Mononuclear cell (primary cell): Measurements from ENCODE around the gene NID1. TPM values are rescaled to one million over a fixed set of nuclear protein-coding genes. Genes with fewer than 3 reads are reported as not detected.
"Not testable (repeated sequence)": the region's sequence is repeated elsewhere in the genome, so short reads cannot be mapped to it uniquely, and the experiment has no call there.

Source experiments
- H3K27me3 ChIP-seq: 2 replicates; pipeline ENCODE4 v1.6.0; 2011; ENCODE audit warnings: low read length, control low read depth; ENCODE audit not compliant: insufficient read depth
- H3K4me1 ChIP-seq: 2 replicates; pipeline ENCODE4 v1.5.1; 2011; ENCODE audit warnings: mild to moderate bottlenecking, low read length, control low read depth; ENCODE audit not compliant: insufficient read depth
- H3K4me3 ChIP-seq: 2 replicates; pipeline ENCODE4 v1.5.1; 2011; ENCODE audit warnings: mild to moderate bottlenecking, low read length, moderate library complexity
- H3K9me3 ChIP-seq: 2 replicates; pipeline ENCODE4 v1.5.1; 2011; ENCODE audit warnings: low read depth, mild to moderate bottlenecking, control low read depth, low read length
- total RNA-seq: library from RNA; depleted of rRNA; stranded (reverse); fragments of >200 nt; gene quantifications from one replicate; pipeline ENCODE4 v1.2.3, GENCODE V29; 2012

Gene NID1
- total RNA-seq, 1 donor = 6.1 TPM

GRCh38 chr1:235931171-235931738 is 133.6 kb downstream of the NID1 start:
- H3K4me1 ChIP-seq = peaks cover 67% of the 10 kb centered on the region
- H3K9me3 ChIP-seq = no peaks in the 10 kb centered on the region
- no peaks in the 10 kb centered on the region for H3K27me3 ChIP-seq
- H3K4me3 ChIP-seq = no peak overlapping the region

GRCh38 chr1:235930543-235930942 is 134.3 kb downstream of the NID1 start:
- Histone ChIP-seq H3K27me3 (no peaks in the 10 kb centered on the region), H3K4me1 (peaks cover 61% of the 10 kb centered on the region), H3K9me3 (no peaks in the 10 kb centered on the region), H3K4me3 (no peak overlapping the region)

GRCh38 chr1:235929216-235929615 is 135.7 kb downstream of the NID1 start:
- Histone ChIP-seq H3K4me1 (peaks cover 55% of the 10 kb centered on the region), H3K27me3 (no peaks in the 10 kb centered on the region), H3K4me3 (no peak overlapping the region), H3K9me3 (no peaks in the 10 kb centered on the region)

- Histone ChIP-seq H3K9me3 (no peaks in the 10 kb centered on the region), H3K27me3 (no peaks in the 10 kb centered on the region), H3K4me1 (peaks cover 55% of the 10 kb centered on the region), H3K4me3 (no peak overlapping the region)
Observed at GRCh38 chr1:235928197-235928596, 136.7 kb downstream of the NID1 start.

- not testable (repeated sequence) for H3K27me3 ChIP-seq, H3K4me3 ChIP-seq, H3K9me3 ChIP-seq
- peaks cover 53% of the 10 kb centered on the region for H3K4me1 ChIP-seq
Observed at GRCh38 chr1:235927551-235927950, 137.3 kb downstream of the NID1 start.

Other genes with a start within 250 kb of the NID1 start
- gene LYST, start 198.2 kb downstream of the NID1 start, total RNA-seq = 59.6 TPM
- 16.1 TPM for gene GPR137B, start 77.4 kb upstream of the NID1 start, total RNA-seq
- gene ERO1B, start 216.9 kb upstream of the NID1 start, total RNA-seq = 16.6 TPM